OCI-LY7 (cell line): ENCODE results near the gene SLC24A4. TPM values are rescaled to one million over a fixed set of nuclear protein-coding genes. Genes with fewer than 3 reads are reported as not detected.

Experiments used
- BruUV-seq: library from RNA; stranded (reverse); fragments of 400-500 nt; replicated peaks from 2 replicates; lab custom pipeline; 2021; lab: Mats Ljungman, UMichigan
- CTCF ChIA-PET: fragments of 300-600 bp; sonication (Branson Sonifier 250); formaldehyde crosslinking; loops from one replicate; lab custom pipeline; 2022; ENCODE audit warnings: antibody characterized with exemption; ENCODE audit not compliant: unreplicated experiment; lab: Charles Lee
- POLR2A ChIA-PET: fragments of 300-600 bp; sonication (Branson Sonifier 250); formaldehyde crosslinking; loops from one replicate; lab custom pipeline; 2022; ENCODE audit warnings: antibody characterized with exemption; lab: Charles Lee
- DNase-seq: peaks from one replicate; pipeline ENCODE4 v3.0.0-alpha.2; 2015; ENCODE audit warnings: low spot score
- H2AFZ ChIP-seq: fragments of 200-600 bp; sonication (generic), shearing (Covaris generic); 2 replicates; pipeline ENCODE4 v1.6.1; 2014; ENCODE audit warnings: mild to moderate bottlenecking, antibody characterized with exemption, low read length, moderate library complexity
- H3K27ac ChIP-seq: fragments of 200-600 bp; sonication (generic); 2 replicates; pipeline ENCODE4 v1.5.1; 2014; ENCODE audit warnings: mixed run types, low read depth, mild to moderate bottlenecking, moderate library complexity, low read length, inconsistent platforms; ENCODE audit not compliant: poor library complexity, severe bottlenecking
- H3K36me3 ChIP-seq: fragments of 200-600 bp; sonication (generic); 2 replicates; pipeline ENCODE4 v1.6.1; 2014; ENCODE audit warnings: mild to moderate bottlenecking, antibody characterized with exemption, low read length, moderate library complexity, mixed read lengths; ENCODE audit not compliant: insufficient read depth
- H3K4me1 ChIP-seq: fragments of 200-600 bp; sonication (generic); 2 replicates; pipeline ENCODE4 v1.5.1; 2014; ENCODE audit warnings: mild to moderate bottlenecking, low read length; ENCODE audit not compliant: insufficient read depth, poor library complexity, severe bottlenecking
- H3K4me2 ChIP-seq: fragments of 200-600 bp; sonication (generic); 2 replicates; pipeline ENCODE4 v1.6.1; 2014; ENCODE audit warnings: mild to moderate bottlenecking, low read length
- H3K4me3 ChIP-seq: fragments of 200-600 bp; sonication (generic); 2 replicates; pipeline ENCODE4 v1.5.1; 2014; ENCODE audit warnings: mild to moderate bottlenecking, low read depth, low read length; ENCODE audit not compliant: poor library complexity, severe bottlenecking
- H3K79me2 ChIP-seq: fragments of 200-600 bp; sonication (generic); 2 replicates; pipeline ENCODE4 v1.6.1; 2016; ENCODE audit warnings: low read depth, mild to moderate bottlenecking, low read length, moderate library complexity, mixed read lengths; ENCODE audit not compliant: insufficient read depth
- H3K9me2 ChIP-seq: fragments of 200-600 bp; sonication (generic); 2 replicates; pipeline ENCODE4 v1.6.1; 2016; ENCODE audit warnings: mild to moderate bottlenecking, low read length, mixed read lengths; ENCODE audit not compliant: insufficient read depth
- H3K9me3 ChIP-seq: fragments of 200-600 bp; sonication (generic); 2 replicates; pipeline ENCODE4 v1.6.1; 2014; ENCODE audit warnings: mild to moderate bottlenecking, mixed run types, low read length, mixed read lengths
- H4K20me1 ChIP-seq: fragments of 200-600 bp; sonication (generic); 2 replicates; pipeline ENCODE4 v1.6.1; 2014; ENCODE audit warnings: mild to moderate bottlenecking, antibody characterized with exemption, low read length, moderate library complexity, mixed read lengths; ENCODE audit not compliant: insufficient read depth
- EZH2phosphoT487 ChIP-seq: fragments of 200-600 bp; sonication (generic); IDR thresholded peaks from 2 replicates; pipeline ENCODE4 v1.6.1; 2018; ENCODE audit warnings: low read depth, borderline replicate concordance, mild to moderate bottlenecking, mixed run types, antibody characterized with exemption, low read length, moderate library complexity, mixed read lengths
- intact Hi-C: fragments of 100-400 bp; cut with micrococcal nuclease; formaldehyde crosslinking; loops from one replicate; pipeline ENCODE4 v1.10.0; 2022; ENCODE audit not compliant: unreplicated experiment
- total RNA-seq, 2 experiments: library from RNA; depleted of rRNA in 1 of 2; stranded (reverse); fragments of >200 nt in 1 of 2; shearing (Covaris generic) in 1 of 2; gene quantifications; 2 replicates each; pipeline ENCODE4 v1.2.3, GENCODE V29; 2014 to 2022
- TF ChIP-seq, protein P1 (sequence below): fragments of 200-600 bp; sonication (generic); conservative IDR thresholded peaks from 2 replicates; pipeline ENCODE4 v1.5.1; 2014; ENCODE audit warnings: mild to moderate bottlenecking, antibody characterized with exemption, low read length, moderate library complexity, mixed read lengths

Gene SLC24A4
- total RNA-seq, 2 experiments from 2014 or later, result not detected

DNA sequence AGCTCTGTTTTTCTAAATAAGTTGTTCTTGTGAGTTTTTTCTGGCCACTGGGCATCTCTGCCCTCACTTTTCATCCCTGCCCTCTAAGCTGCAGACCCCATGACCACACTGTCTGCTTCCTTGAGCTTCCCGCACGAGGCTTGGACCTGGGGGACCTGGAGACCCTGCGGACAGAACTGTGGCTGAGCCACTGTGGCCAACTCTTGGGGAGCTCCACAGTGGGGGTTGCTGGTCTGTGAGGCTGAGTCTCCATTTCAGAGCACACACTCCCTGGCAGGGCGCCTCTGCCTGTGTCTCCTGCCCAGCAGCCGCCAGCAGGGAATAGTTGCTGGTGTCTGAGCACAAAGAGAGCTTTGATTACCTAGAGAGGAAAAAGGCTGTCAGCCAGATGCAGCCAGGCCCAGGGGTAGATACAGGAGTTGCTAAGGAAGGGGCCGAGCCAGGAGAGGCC lies 177.6 kb downstream of the SLC24A4 start:
- Histone ChIP-seq H4K20me1 (no peaks in the 10 kb centered on the region), H2AFZ (no peak overlapping the region), H3K9me2 (no peaks in the 10 kb centered on the region), H3K4me2 (no peak overlapping the region), H3K36me3 (no peaks in the 10 kb centered on the region), H3K4me3 (no peak overlapping the region), H3K4me1 (no peaks in the 10 kb centered on the region), H3K27ac (no peak overlapping the region), H3K9me3 (no peaks in the 10 kb centered on the region), H3K79me2 (no peaks in the 10 kb centered on the region)
- intact Hi-C loops, result no loop called here
- ChIA-PET CTCF (no interaction called here), POLR2A (interaction anchor here (0.6 kb wide), 1 partner anchor 486 kb away, joined by 3 read pairs; no protein-coding TSS in a partner anchor)
- no peak for DNase-seq
- no TSS peak for BruUV-seq
- TF ChIP-seq, protein P1, sequence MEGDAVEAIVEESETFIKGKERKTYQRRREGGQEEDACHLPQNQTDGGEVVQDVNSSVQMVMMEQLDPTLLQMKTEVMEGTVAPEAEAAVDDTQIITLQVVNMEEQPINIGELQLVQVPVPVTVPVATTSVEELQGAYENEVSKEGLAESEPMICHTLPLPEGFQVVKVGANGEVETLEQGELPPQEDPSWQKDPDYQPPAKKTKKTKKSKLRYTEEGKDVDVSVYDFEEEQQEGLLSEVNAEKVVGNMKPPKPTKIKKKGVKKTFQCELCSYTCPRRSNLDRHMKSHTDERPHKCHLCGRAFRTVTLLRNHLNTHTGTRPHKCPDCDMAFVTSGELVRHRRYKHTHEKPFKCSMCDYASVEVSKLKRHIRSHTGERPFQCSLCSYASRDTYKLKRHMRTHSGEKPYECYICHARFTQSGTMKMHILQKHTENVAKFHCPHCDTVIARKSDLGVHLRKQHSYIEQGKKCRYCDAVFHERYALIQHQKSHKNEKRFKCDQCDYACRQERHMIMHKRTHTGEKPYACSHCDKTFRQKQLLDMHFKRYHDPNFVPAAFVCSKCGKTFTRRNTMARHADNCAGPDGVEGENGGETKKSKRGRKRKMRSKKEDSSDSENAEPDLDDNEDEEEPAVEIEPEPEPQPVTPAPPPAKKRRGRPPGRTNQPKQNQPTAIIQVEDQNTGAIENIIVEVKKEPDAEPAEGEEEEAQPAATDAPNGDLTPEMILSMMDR, result no peak
- TF ChIP-seq EZH2phosphoT487, result no peak

DNA sequence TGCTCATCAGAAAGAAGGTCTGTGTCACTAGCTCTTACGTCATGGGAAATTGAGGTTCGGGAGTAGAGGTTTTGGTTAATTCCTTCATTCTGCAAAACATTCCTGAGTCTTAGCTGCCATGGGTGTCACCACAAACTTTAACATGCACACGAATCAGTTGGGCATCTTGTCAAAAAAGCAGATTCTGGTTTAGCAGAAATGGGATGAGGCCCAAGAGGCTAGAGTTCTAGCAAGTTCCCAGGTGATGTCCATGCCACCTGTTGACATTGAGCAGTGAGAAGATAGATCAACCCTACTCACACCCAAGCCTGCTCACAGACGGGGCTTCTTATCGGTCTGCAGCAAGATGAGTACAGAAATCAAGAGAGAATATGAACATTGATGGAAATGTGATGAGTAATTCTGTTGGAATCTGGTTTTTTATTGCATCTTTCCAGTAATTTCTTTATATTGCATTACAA lies 179.0 kb downstream of the SLC24A4 start:
- Histone ChIP-seq H3K4me1 (peaks cover 4% of the 10 kb centered on the region), H3K79me2 (no peaks in the 10 kb centered on the region), H4K20me1 (no peaks in the 10 kb centered on the region), H2AFZ (no peak overlapping the region), H3K27ac (no peak overlapping the region), H3K9me3 (no peaks in the 10 kb centered on the region), H3K4me3 (no peak overlapping the region), H3K36me3 (no peaks in the 10 kb centered on the region), H3K4me2 (no peak overlapping the region), H3K9me2 (no peaks in the 10 kb centered on the region)
- no peak for DNase-seq
- BruUV-seq, result no TSS peak
- POLR2A ChIA-PET, result interaction anchor here (0.6 kb wide), 2 partner anchors 605 to 1756 kb away, joined by 3 to 5 read pairs; no protein-coding TSS in a partner anchor
- CTCF ChIA-PET, result no interaction called here
- intact Hi-C loops, result no loop called here
- TF ChIP-seq, protein P1, result no peak
- TF ChIP-seq EZH2phosphoT487, result no peak

DNA sequence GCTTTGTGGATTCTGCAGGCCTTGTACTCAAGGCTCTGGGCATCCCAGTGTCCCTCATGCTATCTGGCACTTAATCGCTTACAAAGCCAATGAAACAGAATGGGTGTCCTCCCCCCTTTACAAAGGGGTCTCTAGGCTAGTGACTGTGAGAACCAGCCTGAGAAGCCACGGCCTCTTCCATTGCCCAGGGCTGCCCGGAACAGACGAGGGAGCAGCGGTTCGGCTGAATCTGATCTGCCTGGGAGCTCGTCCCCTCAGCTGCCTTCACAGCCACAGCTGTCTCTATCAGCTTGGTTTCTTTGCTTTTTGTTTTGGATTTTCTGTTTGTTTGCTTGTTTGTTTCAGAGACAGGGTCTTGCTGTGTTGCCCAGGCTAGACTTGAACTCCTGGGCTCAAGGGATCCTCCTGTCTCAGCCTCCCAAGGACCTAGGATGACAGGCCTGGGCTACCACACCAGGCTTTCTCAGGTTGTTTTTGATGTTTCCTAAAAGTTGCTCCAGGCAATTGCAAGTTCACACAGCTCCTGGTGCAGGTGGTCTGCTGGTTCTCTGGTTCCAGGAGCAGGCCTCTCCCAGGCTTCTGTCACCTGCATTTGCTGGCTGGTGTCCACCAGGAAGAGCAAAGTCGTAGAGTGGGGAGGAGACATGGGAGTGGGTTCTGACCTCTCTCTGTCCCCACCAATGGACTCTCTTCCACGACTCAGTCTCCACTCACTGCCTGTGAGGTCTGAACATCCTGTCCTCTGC lies 179.7 kb downstream of the SLC24A4 start:
- no peak for DNase-seq
- CTCF ChIA-PET, result no interaction called here
- H3K36me3 ChIP-seq, result no peaks in the 10 kb centered on the region
- peaks cover 12% of the 10 kb centered on the region for H3K4me1 ChIP-seq
- no peaks in the 10 kb centered on the region for H3K9me2 ChIP-seq
- no peak overlapping the region for H3K4me3 ChIP-seq
- intact Hi-C loops, result no loop called here
- H4K20me1 ChIP-seq, result no peaks in the 10 kb centered on the region
- no peaks in the 10 kb centered on the region for H3K79me2 ChIP-seq
- H3K27ac ChIP-seq, result no peak overlapping the region
- TF ChIP-seq, protein P1, result no peak
- no peak for TF ChIP-seq EZH2phosphoT487
- H3K4me2 ChIP-seq, result no peak overlapping the region
- no peaks in the 10 kb centered on the region for H3K9me3 ChIP-seq
- no peak overlapping the region for H2AFZ ChIP-seq
- no TSS peak for BruUV-seq
- POLR2A ChIA-PET, result no interaction called here
